NB4 (cell line): ENCODE data around the gene FLOT1.

ENCODE experiments used
- CTCF ChIP-seq: IDR thresholded peaks from one replicate; pipeline ENCODE4 v1.5.1; 2012; ENCODE audit warnings: low read depth, low read length
- POLR2A ChIP-seq: IDR thresholded peaks from 2 replicates; pipeline ENCODE4 v1.6.1; 2011; ENCODE audit warnings: mild to moderate bottlenecking; ENCODE audit not compliant: insufficient read length; ENCODE audit errors: extremely low read depth
- TF ChIP-seq, protein P1 (sequence below): IDR thresholded peaks from 2 replicates; pipeline ENCODE4 v1.6.1; 2011; ENCODE audit warnings: low read depth, low read length

DNA sequence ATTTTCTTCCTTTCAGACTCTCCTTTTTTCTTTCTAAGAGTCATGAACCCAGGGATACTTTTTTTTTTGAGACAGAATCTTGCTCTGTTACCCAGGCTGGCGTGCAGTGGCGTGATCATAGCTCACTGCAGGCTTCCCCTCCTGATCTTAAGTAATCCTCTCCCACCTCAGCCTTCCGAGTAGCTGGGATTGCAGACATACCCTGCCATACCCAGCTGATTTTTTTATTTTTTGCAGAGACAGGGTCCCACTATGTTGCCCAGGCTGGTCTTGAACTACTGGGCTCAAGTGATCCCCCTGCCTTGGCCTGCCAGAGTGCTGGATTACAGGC lies 34.6 kb upstream of the FLOT1 start:
- TF ChIP-seq, protein P1, sequence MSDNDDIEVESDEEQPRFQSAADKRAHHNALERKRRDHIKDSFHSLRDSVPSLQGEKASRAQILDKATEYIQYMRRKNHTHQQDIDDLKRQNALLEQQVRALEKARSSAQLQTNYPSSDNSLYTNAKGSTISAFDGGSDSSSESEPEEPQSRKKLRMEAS, result no peak
- TF ChIP-seq CTCF (no peak), POLR2A (no peak)
